ENCODE results near the gene TRPV2.

TRPV2 gene

DNA sequence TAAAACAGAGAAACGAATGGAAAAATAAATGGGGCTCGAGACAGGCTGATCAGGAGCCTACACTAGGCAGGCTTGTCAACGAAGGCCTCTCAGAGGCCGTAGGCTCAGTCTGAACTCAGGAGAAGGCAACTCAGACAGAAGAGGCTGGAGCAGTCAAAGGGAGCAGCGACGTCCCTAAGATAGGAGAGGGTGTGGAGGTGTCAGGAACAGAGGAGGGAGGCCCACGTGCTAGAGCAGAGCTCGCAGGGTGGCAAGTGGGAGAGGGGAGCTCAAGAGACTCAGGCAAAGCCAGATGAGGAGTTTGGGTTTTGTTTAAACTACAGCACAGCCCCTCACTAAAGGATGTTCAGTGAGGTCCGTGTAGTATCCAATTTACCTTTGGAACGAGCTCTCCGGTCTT lies 43.9 kb downstream of the TRPV2 start:
- DNase-seq (ENCODE audit: low read depth) = no peak

DNA sequence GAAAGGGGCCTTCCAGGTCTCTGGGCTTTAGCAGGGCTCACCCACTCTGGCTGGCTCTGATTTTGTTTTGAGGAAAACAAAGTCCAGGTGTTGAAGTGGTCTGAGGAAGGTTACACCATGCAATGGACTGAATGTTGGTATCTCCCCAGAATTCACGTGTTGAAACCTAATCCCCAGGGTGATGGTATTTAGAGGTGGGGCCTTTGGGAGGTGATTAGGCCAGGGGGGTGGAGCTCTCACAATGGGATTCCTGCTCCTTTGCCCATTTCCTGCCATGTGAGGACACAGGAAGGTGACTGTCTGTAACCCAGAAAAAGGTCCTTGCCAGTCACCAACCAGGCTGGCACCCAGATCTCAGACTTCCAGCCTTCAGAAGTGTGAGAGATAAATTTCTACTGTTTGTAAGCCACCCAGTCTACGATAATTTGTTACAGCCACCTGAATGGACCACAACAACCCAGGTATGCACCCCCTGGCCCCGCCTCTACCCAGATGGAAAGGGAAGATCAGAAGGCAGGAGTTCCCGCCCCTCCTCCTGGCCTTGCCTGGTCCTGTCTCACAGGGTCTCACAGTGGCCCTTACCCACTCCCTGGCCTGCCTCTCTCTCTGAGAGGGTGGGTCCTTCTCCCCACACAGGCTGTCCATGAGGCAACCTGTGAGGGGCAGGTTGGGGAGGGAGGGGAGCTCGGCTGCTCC lies 44.6 kb downstream of the TRPV2 start:
- no peak for DNase-seq (ENCODE audit: low read depth)

DNA sequence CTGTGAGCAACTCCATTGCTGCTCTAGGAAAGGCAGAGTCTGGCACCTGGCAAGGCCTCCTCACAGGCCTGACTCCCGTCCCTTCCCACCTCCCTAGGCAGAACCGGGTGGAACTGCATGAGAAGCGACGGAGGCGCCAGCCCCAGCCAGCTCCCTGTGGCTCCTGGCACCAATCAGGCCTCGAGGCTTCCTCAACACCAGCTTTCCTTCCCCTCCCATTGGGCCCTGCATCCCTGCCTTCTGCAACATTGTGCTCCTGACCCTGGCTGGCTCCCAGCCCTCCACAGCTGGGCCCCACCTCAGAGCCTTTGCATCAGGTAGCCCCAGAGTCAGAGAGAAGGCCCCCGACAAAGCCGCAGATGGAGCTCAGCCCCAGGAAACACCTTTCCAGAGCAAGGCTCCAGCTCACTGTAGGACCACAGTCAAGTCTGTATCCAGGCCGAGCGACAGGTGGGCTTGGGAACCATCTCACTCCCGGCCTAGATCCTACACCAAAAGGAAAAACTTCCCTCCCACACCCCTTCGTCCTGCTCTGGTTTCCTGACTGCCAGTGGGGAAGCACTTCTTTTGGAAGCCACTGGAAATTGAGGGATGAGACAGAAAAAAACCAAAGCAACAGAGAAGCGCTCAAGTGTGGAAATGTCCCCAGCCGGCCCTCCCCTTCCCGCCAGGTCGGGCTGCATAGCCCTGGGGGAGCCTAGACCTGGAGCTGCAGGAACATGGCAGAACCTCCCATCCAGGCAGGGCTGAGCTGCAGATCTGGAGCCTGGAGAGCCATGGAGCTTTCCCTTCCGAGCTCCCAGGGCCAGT lies 45.6 kb downstream of the TRPV2 start:
- DNase-seq (ENCODE audit: low read depth) = no peak

DNA sequence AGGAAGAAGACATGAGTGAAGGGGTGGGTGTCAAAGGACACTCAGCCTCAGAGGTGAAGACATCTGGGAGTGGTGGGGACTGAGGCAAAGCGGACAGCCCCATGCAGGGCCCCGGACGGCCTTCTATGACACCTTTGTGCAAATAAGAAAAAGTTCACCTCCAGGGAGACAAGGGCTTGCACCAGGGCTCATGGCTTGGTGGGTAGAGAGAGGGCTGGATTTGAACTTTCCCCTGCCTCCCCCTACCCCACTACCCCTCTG lies 46.2 kb downstream of the TRPV2 start:
- no peak for DNase-seq (ENCODE audit: low read depth)

DNA sequence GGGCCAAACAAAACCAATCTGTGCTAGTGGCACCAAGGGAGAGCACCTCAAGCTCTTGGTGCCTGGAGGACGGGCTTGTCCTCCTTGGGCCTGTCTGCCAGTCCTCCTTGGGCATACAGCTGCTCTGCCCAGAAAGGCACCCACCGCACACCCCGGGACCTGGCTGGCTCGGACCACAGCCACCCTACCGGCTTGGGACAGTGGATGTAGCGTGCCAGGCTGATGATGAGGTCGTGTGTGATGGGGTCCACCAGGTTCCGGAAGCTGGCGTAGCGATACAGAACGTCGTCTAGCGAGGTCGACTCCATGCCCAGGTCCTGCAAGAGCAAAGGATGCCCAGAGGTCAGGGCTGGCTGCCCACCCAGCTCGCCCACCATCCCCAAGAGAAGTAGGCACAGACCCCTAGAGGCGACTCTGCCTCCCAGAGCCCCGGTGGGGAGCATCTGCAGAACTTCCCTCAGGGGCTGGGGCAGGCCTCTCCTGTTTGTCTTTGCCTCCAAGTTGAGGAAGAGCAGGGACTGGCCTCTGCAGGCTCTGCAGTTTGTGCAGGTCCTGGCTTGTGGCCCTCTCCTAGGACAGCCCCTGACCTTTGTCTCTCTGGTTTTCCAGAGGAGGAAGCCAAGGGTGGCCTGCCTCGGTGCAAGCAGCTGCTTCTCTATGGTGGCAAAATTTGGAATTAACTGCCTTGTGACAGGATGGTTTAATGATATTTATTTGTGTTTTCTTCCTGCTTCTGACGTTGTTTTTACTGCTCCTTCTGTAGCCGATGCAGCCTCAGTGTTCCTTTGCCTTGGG lies 46.9 kb downstream of the TRPV2 start:
- DNase-seq (ENCODE audit: low read depth) = no peak

DNA sequence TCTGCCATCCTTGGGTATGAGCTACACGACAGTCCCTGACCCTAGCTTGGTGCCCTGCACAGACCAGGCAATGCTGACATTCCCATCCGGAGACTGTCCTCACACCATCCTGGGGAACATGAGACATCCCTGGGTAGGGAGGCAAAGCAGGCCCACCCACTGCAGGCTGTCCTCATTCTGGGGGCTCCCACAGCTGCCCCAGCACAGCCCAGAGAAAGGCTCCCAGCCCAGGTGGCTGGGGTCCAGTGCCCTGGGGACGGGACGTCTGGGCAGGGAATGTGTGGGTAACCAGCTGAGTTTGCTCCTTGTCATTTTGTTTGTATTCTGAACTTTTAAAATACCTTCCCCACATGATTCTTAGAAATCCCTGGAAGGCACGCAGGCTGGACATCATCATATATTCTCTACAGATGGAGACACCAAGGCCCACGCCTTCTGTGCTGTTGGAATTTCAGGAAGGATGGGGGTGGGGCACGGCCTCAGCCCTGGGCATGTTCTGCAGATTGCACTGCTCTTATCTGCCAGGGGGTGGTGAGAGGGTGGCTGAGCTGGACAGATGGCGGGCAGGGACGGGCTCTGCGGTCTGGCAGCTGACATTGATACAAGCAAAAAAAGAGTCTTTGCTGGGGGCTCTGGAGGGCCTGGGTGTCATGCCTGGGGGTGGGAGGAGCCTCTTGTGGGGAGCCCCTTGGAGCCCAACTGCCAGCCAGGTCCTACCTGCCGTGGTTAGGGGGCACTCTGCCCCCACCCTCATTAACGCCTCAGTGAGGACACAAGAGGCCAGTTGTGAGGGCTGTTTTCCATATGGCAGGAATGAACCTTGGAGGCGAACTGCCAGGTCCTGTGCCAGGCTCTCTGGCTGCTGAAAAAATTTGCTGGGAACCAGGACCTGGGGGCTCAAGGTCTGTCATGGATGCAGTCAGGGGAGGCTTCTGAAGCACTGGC lies 48.3 kb downstream of the TRPV2 start:
- no peak for DNase-seq (ENCODE audit: low read depth)

DNA sequence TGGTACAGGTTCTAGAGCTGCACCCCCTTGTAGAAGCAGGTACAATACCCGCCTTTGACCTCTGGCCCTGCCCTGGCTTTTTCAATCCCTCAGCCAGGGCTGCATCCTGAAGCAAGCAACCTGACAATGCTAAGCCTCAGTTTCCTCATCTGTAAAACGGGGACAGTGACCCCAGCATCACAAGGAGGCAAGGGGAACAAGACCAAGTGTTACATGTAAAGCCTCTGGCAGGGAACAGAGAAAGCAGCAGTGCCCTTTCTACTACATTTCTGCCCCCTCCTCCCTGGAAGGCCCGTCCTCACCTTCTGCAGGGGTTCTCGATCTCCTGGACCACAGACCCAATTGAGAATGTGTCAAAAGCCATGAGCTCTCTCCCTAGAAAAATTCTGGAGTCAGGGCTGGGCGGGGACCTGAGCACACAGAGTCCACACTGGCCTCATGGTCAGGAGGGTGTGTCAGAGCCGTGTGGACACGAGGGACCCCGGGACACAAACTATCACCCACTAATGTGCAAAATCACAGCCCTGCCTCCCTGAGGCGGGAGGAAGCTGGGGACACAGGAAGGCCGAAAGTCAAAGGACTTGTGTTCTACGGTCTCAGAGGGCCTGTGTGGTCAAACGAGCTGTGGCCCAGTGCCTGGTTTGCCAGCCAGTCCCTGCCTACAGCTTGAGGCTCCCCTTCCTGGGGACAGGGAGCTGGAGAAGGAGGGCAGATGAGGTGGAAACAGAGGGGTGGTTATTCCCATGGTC lies 49.1 kb downstream of the TRPV2 start:
- no peak for DNase-seq (ENCODE audit: low read depth)

DNA sequence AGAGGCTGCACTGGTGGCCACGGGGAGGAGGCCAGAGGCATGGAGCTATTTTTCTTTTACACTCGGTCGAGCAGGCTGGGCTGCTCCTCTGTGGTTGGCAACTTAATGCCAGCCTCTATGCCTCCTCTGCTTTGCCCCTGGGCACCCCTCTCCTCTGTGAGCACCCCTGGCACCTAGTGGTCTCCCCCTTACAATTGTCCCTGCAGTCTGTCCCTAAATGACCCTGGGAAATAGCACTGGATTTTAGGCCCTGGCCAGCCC lies 49.6 kb downstream of the TRPV2 start:
- DNase-seq (ENCODE audit: low read depth) = no peak

DNA sequence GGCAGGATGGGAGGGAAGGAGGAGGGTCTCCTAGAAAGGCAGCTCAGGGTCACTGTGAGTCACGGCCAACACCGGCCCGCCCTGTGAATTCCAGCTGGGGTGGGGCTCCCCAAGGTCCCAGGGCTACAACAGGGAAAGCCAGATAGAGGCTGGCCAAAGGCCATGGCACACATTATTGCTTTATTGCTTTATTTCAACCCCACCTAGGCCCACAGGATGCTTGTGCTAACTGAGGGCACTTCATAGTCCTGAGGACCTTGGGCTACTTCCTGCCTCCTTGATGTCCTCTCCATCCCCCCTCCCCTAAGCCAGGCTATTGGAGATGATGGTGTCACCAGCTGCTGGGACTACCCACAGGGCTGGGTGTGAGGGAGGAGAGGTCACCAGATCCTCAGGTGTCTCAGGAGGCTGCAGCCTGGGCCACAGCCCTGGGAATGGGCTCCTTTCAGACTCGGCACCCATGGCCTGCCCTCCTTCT lies 50.5 kb downstream of the TRPV2 start:
- DNase-seq (ENCODE audit: low read depth) = no peak

DNA sequence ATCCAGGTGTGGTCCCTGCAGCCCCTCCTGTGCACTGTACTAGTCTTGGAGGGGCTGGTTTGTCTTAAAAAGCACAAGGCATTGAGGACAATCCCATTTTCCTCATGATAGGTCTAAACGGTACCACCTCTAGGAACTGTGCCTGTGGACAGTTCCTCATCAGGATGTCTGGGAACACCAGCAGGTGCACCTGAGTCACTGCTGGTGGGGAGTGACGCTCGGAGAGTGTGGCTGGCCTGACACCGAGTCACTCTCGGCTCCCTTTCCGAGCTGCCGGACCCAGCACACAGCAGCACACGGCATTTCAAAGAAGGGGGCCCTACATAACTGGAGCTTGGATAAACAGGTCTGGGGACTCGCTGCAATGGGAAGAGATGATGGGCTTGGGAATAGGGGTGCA lies 51.0 kb downstream of the TRPV2 start:
- no peak for DNase-seq (ENCODE audit: low read depth)

DNA sequence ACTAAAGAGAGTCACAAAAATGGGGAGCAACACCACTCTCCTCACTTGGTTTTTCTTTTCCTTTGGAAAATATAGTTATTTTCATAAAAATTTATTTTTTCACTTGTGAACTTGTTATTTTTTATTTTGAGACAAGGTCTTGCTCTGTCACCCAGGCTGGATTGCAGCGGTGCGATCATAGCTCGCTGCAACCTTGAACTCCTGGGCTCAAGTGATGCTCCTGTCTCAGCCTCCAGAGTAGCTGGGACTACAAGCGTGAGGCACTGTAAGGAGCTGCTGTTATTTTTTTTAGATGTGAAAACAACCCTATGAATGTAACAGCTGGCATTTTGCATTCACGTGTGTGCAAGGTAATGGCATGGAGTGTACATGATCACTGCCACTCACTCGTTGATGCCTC lies 51.7 kb downstream of the TRPV2 start:
- no peak for DNase-seq (ENCODE audit: low read depth)

DNA sequence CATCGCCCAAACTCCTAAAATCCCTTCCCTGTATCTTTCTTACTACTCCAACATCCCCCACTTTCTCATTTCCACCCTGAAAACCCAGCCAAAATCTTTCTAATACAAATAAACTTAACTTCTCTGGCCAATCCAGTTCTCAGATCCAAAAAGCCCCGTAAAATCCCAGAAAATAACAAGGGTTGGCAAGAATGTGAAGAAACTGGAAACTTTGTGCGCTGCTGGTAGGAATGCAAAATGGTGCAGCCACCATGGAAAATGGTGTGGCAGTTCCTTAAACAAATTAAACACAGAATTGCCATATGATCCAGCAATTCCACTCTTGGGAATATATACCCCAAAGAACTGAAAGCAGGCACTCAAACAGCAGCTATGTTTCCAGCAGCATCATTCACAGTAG lies 52.5 kb downstream of the TRPV2 start:
- no peak for DNase-seq (ENCODE audit: low read depth)

DNA sequence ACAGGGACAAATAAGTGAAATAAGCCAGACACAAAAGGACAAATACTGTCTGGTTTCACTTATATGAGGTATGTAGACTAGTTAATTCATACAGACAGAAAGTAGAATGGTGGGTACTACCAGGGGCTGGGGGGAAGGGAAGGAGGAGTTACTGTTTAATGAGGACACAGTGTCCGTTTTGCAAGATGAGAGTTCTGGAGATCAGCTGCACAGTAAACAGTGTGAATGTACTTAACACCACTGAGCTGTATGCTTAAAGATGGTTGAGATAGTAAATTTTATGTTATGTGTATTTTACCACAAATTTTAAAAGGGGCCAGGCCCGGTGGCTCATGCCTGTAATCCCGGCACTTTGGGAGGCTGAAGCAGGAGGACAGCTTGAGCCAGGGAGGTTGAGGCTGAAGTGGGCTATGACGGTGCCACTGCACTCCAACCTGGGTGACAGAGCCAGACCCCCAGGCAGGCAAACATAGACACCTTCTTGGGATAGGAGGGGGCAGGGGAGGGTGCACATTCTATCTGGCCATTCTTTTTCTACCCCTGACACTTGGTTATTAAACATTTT lies 53.1 kb downstream of the TRPV2 start:
- DNase-seq (ENCODE audit: low read depth) = no peak

DNA sequence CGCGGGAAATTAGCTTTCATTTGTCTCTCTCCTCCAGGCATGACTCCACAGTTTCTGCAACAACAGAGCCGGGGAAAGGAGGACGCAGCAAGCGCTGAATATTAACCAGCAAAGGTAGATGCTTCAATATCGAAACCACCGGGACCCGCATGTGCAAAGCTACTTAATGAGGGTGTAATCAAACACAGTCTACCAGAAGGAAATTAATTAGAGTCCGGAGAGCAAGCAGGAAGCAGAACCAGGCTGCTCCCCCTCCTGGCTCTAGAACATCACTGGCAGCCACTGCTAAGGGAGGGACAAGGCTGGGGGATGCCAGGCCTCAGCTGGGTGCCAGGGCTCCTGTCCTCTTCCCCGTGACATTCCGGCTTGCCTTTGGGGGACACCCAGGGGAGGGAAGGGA lies 54.9 kb downstream of the TRPV2 start:
- no peak for DNase-seq (ENCODE audit: low read depth)

DNA sequence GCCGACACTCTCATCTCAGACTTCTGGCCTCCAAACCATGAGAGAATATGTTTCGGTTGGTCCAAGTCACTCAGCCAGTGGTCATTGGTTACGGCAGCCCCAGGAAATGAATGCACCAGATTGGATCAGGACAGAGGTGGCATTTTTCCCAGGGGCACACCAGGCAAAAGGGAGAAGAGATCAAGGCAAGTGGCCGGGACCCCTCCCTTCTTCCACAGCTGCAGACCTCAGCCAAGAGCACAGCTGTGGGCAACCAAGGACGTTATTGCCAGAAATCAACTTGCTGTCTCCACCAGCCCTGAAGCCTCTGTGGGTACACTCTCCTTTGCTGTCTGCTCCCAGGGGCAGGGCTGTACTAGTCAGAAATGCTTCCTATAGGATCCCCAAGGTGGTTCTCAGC lies 55.9 kb downstream of the TRPV2 start:
- DNase-seq (ENCODE audit: low read depth) = no peak

DNA sequence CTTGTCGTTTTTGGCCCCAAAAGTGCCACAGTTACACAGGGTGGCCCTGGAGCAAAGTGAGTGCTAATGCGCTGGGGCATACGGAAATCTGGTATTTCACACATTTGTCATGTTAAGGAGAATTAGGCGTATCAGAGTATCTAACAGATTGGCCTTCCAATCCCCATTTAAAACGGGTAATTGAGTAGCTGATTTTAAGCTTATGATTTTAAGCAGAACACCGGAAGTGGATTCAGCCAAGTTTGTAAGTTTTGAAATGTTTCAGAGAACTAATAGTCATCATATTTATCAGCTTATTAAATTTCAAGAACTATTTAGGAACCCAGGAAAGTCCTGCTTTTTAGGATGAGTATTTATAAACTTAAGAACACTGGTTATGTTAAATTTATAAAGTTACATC lies 57.2 kb downstream of the TRPV2 start:
- DNase-seq (ENCODE audit: low read depth) = no peak

DNA sequence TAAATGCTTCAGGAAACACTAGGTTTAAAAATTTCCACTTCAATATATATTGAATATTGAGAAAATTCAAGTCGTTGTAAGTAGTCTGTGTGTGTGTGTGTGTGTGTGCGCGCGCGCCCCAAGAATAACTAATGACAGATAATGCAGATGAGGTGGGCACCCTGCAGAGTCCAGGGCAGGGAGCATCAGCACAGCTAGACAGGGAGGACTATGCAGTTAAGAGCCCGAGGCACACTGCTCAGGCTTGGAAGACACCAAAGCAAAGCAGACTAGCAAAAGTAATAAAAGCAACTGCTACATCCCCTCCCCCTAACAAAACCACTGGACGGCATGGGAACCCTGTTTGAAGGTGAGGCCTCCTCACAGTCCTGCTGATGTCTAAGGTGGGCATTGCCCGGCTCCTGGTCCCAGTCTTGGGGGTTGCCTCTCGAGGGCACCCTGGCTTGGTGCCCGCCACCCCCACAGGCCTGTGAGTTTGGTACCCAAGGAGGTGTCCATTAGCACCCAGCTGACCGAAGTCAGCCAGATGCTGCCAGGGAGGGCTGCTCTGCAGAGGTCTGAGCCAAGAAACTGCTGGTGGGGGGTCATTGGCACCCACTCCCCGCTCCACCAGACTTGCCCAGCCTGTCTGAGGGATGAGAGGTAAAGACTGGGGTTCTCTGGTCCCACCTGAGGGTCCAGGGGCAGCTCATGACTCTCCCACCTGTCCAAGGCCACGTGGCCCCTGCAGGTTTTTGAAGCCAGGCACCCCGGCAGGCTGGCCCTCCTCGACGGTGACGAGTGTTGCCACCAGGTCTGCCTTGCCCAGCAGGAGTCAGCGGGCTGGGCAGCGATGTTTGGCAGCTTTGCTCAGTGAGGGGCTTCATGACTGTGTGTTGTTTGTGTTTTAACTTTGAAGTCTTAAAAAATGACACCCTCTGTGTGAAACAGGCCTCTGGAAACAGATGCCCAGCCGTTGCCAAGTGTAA lies 58.0 kb downstream of the TRPV2 start:
- DNase-seq (ENCODE audit: low read depth) = no peak

DNA sequence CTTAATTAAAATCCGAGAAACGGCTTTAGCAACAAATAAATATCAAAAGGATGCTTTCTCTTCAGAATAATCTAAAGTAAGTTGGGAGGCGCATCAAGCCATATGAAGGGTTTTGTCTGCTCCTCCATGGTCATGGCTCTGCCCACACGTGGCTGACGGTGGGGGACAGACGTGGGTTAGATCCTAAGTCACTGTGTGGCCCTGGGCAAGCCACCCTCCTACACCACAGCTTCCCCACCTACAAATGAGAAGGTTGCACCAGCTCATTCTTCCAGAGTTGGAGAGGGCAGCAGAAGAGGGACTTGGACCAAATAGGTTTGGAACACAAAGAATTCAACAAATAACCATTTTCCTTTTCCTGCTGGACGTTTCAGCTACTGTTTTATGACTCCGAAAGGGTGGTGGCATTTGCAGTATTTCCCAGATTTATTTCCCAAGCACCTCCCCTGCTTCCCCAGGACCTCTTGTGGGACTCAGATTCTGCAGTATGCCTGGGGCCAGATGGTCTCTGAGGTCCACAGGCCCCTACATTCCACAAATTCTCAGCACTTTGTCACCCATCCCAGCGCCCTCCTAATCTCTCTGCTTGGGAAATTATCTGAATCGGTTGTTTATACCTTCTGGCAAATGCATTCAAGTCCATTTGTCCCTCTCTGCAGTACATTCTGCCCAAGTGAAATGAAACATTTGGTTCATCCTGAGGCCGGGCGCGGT lies 58.8 kb downstream of the TRPV2 start:
- no peak for DNase-seq (ENCODE audit: low read depth)

DNA sequence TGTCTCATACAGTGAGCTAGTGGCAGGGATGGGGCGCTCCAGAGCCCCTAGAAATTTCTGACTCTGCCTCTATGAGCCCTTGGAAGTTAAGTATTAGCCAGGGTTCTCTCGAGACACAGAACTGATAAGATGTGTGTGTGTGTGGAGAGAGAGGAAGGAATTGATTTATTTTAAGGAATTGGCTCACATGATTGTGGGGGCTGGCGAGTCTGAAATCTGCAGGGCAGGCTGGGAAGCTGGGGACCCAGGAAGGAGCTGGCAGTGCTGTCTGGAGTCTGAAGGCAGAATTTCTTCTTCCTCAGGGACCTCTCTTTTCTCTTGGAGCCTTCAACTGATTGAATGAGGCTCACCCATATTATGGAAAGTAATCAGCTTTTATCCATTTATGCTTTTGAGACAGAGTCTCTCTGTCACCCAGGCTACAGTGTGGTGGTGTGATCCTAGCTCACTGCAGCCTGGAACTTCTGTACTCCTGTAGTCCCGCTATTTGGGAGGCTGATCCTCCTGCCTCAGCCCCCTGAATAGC lies 59.9 kb downstream of the TRPV2 start:
- DNase-seq (ENCODE audit: low read depth) = no peak
